ENCODE measurements around the gene CLTCL1.
"Not testable (repeated sequence)": the region's sequence is repeated elsewhere in the genome, so short reads cannot be mapped to it uniquely, and the experiment has no call there.

The CLTCL1 gene

DNA sequence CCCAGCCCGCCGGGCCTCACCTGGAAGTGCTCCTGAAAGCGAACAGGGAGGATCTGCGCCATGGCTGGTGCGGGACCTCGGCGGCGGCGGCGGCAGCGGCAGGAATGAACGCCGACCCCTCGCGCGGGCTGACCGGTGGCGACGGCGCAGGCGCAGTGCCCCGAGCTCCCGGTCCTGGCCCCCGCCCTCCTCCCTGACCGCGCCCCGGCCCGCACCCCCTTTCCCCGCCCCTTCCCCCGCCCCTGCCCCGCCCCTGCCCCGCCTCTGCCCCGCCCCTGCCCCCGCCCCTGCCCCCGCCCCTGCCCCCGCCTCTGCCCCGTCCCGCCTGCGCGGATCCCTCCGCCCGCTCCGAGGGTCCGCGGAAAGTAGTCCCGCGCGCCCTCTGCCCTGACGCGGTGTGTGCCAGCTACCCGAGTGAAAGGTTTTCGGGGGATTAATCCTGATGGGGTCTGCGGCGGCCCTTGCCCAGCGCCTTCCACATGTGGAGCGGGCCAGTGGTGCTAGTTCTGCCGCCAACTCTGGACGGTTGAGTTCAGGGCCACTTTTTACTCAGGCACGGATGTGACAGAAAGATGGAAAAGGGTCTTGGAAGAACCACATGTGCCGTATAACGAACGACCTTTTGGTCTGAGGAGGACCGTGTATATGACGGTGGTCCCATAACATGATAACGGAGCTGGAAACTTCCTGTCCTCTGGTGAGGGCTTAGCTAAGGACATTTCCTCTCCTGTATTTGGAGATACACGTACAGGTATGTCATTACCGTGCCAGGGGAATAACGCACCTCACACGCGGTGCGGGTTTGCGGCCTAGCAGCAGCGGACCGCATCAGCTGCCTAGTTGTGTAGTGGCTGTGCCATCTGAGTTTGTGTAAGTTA, at the start of gene CLTCL1:
Gene CLTCL1, minus strand, starts transcription at position 140 of the 878 bp plus-strand sequence. Its CDS starts 78 bp downstream, at position 62.
- peak; percentile 38 for DNase-seq

DNA sequence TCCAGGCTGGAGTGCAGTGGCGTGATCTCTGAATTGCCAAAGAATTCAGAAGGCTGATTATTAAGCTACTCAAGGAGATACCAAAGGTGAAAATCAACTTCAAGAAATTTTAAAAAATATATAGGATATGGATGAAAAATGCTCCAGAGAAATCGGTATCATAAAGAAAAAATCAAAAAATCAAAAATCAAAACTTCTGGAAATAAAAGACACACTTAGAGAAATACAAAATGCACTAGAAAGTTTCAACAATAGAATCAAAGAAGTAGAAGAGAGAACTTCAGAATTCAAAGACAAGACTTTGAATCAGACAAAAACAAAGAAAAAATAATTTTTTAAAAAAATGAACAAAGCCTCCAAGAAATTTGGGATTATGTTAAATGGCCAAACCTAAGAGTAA, 45.6 kb upstream of the CLTCL1 start:
- DNase-seq: no peak

DNA sequence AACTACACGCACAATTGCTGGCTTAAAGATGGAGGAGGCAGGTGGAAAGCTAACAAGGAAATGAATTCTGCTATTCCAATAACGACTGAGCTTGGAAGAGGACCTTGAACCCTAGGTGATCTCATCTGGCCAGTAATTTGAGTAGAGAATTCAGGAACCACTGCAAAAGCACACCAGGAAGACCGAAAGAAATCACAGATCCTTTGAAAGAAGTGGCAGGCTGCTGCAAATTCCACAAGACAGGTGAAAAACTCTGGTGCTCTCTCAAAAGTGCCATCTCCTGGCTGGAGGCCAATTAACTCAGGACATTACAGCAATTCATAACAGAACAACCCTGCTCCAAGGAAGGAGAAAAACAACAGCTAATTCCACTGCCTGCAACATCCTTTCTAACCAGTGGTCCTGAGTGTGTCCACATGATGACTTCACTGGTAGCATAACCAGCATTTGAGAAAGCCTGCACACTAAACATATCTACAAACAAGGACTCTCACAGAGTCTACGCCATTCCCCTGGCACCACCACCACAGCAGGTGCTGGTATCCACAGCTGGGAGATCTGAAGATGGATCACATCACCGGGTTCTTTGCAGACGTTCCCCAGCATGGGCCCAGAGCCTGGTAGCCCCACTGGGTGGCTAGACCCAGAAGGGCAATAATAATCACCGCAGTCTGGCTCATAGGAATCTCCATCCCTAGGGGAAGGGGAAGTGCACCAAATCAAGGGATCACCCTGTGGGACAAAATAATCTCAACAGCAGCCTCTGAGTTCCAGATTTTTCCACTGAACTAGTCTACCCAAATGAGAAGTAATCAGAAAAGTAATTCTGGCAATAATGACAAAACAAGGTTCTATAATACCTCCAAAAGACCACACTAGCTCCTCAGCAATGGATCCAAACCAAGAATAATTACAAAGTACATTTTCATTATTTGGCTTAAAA, 44.9 kb upstream of the CLTCL1 start:
- DNase-seq: no peak

- DNase-seq: no peak
Measured at GRCh38 chr22:19331975-19332374, 40.5 kb upstream of the CLTCL1 start.

- no peak for DNase-seq
Measured at GRCh38 chr22:19331474-19331873, 40.0 kb upstream of the CLTCL1 start.

GRCh38 chr22:19330865-19331418, 39.4 kb upstream of the CLTCL1 start:
- DNase-seq: no peak

- not testable (repeated sequence) for DNase-seq
Measured at GRCh38 chr22:19330205-19330604, 38.7 kb upstream of the CLTCL1 start.

GRCh38 chr22:19329454-19329853, 37.9 kb upstream of the CLTCL1 start:
- DNase-seq: no peak

GRCh38 chr22:19325296-19325948, 33.9 kb upstream of the CLTCL1 start:
- no peak for DNase-seq

GRCh38 chr22:19323420-19323819, 31.9 kb upstream of the CLTCL1 start:
- DNase-seq: not testable (repeated sequence)

GRCh38 chr22:19321757-19322156, 30.2 kb upstream of the CLTCL1 start:
- DNase-seq: no peak

GRCh38 chr22:19320136-19320535, 28.6 kb upstream of the CLTCL1 start:
- not testable (repeated sequence) for DNase-seq

DNA sequence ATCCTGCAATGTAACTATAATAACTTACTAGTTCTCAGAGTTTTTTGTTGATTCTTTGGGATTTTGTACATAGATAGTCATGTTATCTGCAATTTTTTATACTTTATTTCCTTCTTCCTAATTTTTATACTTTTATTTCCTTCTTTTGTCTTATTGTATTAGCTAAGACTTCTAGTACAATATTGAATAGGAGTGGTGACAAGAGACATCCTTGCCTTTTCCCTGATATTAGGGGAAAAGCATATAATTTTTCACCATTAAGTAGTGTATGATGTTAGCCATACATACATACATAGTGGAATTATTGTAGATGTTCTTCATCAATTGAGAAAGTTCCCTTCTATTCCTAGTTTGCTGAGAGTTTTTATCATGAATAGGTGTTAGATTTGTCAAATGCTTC, 27.8 kb upstream of the CLTCL1 start:
- no peak for DNase-seq

GRCh38 chr22:19317865-19318264, 26.3 kb upstream of the CLTCL1 start:
- no peak for DNase-seq

DNA sequence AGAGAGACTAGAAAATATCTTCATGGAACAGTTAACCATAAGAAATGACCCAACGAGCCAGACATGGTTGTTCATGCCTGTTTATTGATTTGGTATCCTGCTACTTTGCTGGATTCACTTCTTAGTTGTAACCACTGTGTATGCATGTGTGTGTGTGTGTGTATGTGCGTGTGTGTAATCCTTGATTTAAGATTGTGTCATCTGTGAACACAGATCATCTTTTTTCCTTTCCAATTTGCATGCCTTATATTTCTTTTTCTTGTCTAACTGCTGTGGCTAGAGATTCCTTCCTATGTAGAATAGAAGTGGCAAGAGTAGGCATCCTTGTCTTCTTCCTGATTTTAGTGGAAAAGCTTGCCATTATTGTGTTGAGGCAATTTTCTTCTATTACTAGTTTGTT, 16.4 kb upstream of the CLTCL1 start:
- no peak for DNase-seq

- not testable (repeated sequence) for DNase-seq
Measured at GRCh38 chr22:19306535-19306934, 15.0 kb upstream of the CLTCL1 start.

DNA sequence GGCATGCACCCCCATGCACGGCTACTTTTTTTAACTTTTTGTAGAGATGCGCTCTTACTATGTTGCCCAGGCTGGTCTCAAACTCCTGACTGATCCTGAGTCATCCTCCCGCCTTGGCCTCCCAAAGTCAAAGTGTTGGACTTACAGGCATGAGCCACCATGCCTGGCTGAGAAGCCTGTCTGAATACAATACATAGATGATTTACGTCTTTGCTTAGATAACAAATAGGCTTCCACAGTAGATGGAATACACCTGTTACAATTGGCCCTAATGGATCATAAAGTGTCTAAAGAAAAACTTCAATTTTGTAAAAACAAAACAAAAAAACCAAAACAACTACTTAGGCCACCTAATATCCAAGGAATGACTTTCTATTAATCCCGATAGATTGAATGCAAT, 13.0 kb upstream of the CLTCL1 start:
- DNase-seq: no peak

DNA sequence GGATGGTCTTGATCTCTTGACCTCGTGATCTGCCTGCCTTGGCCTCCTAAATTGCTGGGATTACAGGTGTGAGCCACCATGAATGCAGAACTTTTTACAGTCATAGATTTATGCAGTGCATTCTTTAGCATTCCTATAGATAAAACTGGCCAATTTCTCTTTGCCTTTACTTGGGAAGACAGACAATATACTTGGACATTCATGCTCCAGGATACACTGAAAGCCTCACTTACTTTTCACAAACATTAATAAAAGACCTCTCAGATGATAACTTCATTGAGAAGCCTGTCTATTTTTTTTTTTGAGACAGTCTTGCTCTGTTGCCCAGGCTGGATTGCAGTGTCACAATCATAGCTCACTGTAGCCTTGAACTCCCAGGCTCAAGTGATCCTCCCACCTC, 12.3 kb upstream of the CLTCL1 start:
- DNase-seq: no peak

DNA sequence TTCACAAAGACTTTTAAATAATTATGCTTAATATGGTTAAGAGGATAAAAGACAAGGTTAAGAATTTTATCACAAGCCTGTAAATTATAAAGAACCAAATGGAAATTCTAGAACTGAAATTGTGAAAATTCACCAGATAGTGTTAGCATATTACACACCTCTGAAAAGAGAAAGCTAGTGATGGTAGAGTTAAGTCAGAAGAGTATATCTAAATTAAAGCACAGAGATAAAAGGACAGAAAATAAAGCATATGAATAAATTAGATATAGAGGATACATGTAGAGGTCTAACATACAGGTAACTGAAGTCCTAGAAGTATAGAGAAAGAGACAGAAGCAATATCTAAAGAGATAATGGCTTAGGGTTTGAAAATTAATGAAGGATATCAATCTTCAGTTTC, 4.2 kb upstream of the CLTCL1 start:
- no peak for DNase-seq

GRCh38 chr22:19292458-19293230, 1.1 kb upstream of the CLTCL1 start:
- no peak for DNase-seq

GRCh38 chr22:19291218-19291579, 320 bp downstream of the CLTCL1 start:
- no peak for DNase-seq
